HG02678 (cell line): ENCODE measurements around the gene PARP15.
"Not testable (repeated sequence)": the region's sequence is repeated elsewhere in the genome, so short reads cannot be mapped to it uniquely, and the experiment has no call there.

Experiments
- ATAC-seq: cut with Tn5 transposase; IDR thresholded peaks from one replicate; pipeline ENCODE4 v1.9.1; 2021; ENCODE audit warnings: mild to moderate bottlenecking, moderate library complexity; ENCODE audit not compliant: unreplicated experiment

Gene PARP15

GRCh38 chr3:122577409-122578031 lies at the start of gene PARP15:
TSS of gene PARP15 (plus strand) at chr3:122577650. CDS start at chr3:122577668, 18 bp downstream.
- ATAC-seq = no peak

GRCh38 chr3:122530164-122530563 lies 47.3 kb upstream of the PARP15 start:
- no peak for ATAC-seq

DNA sequence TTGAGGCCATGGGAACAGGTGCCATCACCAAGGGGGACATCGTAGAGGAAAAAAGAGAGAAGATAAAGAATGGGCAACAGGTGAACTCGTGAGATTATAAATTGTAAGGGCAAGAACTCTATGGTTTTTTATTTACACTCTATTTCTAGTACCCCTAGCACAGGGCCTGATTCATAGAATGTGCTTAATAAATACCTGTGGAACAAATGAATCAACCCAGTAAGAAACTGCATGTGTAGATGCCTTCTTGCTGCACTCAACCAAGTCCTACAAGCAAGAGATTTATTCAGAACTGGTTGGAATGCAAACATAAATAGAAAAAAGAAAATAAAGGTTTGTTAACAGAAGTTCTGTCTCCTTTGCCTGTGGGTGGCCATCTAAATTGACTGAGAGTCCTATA lies 44.0 kb upstream of the PARP15 start:
- ATAC-seq = no peak

DNA sequence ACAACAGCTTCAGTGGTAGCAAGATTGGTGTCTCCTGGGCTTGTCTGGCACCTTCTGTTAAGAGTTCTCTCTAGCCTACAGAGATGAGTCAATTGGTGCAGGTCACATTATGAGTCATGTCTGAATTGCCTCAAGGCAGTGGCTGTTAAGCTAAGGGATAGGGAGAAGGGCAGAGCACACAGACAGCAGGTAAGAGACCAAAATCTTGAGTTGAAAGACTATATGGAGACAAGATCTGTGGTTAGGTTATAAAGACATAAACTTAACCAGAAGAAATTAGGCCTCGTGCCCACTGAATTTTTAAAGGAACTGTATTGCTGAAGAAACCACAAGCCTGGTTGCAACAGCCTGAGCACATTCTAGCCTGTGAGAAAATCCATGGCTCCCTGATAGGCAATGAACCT lies 43.5 kb upstream of the PARP15 start:
- peak; percentile 100 for ATAC-seq

GRCh38 chr3:122535964-122536631 lies 41.4 kb upstream of the PARP15 start:
- no peak for ATAC-seq

DNA sequence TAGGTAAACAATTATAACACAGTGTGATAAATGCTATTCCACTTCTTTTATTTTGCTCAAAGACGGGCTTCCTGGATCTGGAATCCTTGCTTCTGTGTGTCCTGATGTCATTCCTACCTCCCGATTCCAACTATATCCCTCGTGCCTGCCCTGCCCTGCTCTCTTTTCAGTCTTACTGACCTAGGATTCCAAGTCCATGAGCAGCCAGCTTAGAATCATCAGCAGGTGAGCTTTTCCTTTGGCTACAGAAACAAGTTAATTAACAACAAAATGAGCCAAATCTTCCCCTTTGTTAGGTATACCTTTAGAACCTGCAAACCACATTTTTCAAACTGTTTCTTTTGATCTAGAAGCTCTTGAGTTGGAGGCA lies 40.8 kb upstream of the PARP15 start:
- no peak for ATAC-seq

- ATAC-seq = no peak
Observed at GRCh38 chr3:122538956-122539490, 38.4 kb upstream of the PARP15 start.

GRCh38 chr3:122546151-122546550 lies 31.3 kb upstream of the PARP15 start:
- no peak for ATAC-seq

DNA sequence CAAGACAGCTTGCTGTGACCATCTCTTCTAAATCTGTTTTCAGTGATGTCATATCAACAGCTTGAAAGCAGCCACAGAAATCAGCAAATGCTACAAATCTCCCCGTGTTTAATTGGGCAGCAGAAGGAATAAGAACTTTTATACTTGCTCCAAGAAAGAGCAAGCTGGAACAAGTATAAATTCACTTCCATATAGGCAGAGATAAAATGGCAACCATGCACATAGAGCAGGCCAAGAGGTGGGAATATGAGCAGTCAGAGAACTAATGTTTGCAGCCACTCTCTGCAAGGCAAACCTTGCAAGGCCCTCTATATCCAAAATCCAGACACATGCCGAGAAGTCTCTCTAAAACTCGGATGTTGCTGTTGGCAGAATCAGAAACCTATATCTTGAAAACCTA lies 29.4 kb upstream of the PARP15 start:
- no peak for ATAC-seq

DNA sequence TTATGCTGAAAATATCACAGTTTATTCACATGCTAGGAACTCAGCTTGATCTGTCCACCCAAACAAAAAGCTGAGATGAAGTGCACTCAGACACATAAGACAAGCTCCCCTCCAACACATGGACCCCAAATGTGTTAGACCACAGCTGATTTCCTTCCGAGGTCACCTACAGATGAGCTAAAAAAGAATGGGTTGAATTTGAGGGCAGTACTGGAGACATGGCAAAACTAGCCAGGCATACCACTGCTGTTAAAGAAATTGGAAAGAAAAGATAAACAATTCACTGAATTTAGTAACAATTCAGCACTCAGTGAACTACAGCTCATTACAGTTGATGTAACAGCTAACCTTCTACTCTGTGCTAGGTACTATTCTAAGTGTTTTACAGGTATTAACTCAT lies 28.8 kb upstream of the PARP15 start:
- ATAC-seq = no peak

DNA sequence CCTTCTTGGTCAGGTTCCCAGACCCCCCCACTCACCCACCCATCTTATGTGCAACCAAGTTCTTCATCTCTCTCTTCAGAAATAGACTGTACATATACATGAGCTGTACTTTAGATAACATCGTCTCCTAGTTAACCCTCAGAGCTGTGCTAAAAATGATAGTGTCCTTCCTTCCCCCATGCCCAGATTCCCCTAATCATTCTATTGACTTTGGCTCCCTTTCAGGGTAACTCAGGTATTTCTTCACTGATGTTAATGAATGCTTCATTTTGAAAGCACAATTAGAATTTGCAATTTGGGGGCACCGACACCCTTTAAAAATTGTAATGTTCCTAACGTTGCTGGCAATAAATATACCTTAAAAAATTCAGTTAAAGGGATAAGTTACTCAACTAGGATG lies 24.3 kb upstream of the PARP15 start:
- no peak for ATAC-seq

GRCh38 chr3:122555275-122556071 lies 22.0 kb upstream of the PARP15 start:
- no peak for ATAC-seq

DNA sequence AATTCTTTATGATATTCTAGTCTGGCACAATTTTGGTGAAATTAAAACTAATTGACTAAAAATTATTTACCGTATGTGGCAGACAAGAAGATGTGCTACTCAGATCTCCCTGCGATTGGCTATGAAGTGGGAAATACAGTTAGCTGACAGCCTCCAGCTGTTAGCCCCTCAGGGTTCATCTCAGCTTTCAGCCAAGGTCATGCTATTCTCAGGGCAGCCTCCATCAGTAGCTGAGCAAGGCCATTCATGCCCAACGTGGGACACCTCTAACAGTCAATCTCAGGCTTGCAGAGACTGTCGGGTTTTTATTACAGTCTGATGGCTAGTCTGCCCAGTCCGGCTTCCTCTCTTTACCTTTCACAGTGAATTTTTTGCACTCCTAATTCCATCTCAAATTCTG lies 20.1 kb upstream of the PARP15 start:
- no peak for ATAC-seq

- no peak for ATAC-seq
Observed at GRCh38 chr3:122558605-122559004, 18.8 kb upstream of the PARP15 start.

- ATAC-seq = no peak
Observed at GRCh38 chr3:122559906-122560305, 17.5 kb upstream of the PARP15 start.

GRCh38 chr3:122560680-122561079 lies 16.8 kb upstream of the PARP15 start:
- peak; percentile 35 for ATAC-seq

DNA sequence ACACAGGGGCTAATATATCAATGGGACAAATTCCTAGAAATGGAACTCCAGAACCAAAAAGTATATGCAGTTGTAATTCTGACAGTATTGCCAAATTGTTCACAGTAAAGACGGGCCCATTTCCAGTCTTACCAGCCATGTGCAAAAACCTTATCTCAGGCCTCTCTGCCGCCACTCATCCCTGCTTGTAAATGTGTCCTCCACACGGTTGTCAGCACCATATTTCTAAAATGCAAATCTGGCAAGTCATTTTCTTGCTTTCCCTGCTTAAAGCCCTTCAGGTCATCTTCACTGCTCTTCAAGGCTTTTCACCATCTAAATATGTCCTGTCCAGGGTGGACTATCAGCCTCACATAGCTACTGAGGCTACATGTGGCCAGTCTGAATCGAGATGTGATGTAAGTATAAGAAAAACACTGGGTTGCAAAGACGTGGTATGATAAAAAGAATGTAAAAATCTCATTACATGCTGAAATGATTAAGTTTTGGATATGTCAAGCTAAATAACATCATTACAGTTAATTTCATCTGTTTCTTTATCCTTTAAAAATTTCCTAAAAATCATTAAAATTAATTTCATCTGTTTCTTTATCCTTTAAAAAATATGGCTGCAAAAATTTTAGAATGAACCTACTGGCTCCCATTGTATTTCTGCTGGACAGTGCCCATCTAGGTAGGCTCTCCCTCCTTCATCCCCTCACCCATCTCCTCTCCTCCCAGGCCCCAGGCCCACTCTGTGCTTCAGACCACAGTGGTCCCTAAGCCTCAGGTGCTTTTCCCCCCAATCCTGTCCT lies 14.3 kb upstream of the PARP15 start:
- ATAC-seq = no peak

DNA sequence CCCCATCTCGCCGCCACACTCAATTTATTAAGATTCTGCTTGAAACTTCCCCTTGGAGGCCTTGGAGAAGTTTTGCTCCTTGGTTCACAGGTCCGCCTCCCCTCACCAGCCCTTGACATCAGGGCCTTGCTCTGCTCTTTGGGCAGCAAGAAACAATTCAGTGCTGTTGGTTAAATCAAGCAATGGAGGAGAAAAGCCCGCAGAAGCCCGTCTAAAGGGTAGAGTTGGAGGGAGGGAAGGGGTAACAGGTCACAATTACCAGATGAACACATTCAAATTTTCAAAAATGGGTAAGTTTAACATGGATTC lies 13.8 kb upstream of the PARP15 start:
- peak; percentile 4 for ATAC-seq

DNA sequence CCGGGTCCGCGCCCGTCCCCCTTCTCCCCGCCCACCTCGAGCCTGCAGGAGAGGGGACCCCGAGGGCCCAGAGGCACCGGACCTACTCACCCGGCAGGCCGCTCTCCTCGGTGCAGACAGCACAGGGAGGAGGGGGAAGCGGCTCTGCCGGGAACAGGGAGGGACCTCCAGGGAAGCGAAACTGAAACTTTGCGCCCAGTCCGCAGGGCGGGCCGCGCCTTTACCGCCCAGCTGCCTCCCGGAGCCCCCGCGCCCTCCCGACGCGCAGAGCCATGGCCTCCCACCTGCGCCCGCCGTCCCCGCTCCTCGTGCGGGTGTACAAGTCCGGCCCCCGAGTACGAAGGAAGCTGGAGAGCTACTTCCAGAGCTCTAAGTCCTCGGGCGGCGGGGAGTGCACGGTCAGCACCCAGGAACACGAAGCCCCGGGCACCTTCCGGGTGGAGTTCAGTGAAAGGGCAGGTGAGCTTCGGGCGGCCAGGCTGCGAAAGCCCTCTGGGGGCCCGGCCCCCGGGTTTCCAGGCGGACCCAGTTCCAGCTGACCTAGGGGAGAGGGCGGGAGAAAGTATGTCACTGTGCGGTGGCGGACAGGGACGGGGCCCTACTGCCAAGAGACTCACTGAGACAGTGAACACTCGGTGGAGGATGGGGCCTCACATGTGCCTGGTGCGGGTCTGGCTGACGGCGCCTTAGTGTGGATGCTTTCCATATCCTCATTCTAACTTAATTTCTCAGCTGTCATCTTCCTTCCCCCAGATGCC lies 13.1 kb upstream of the PARP15 start, which contains the start of the genes DTX3L and PARP9:
Gene DTX3L (plus strand): TSS at position 184 of the 758 bp plus-strand sequence. CDS start 89 bp downstream, at position 273.
Gene PARP9 (minus strand): TSS at position 146 of the 758 bp plus-strand sequence. CDS start 4,680 bp downstream, outside the sequence.
- ATAC-seq = peak; percentile 70

GRCh38 chr3:122568131-122568530 lies 9.3 kb upstream of the PARP15 start:
- ATAC-seq = not testable (repeated sequence)
